Fibroblast of mammary gland (primary cell): ENCODE measurements around the gene PRELP.

Experiments used
- DNase-seq: peaks from one replicate; pipeline ENCODE4 v3.0.0-alpha.2; 2010; ENCODE audit warnings: low read depth
- H3K4me3 ChIP-seq: 2 replicates; pipeline ENCODE4 v1.5.1; 2011; ENCODE audit warnings: low read depth, mild to moderate bottlenecking, low read length, moderate library complexity; ENCODE audit not compliant: control insufficient read depth
- TF ChIP-seq, protein P1 (sequence below): conservative IDR thresholded peaks from 2 replicates; pipeline ENCODE4 v1.5.1; 2011; ENCODE audit warnings: low read depth, low read length, inconsistent platforms; ENCODE audit not compliant: control insufficient read depth, insufficient read depth

The PRELP gene

GRCh38 chr1:203528063-203528462, 52.5 kb downstream of the PRELP start:
- no peak for DNase-seq
- no peak overlapping the region for H3K4me3 ChIP-seq
- TF ChIP-seq, protein P1, sequence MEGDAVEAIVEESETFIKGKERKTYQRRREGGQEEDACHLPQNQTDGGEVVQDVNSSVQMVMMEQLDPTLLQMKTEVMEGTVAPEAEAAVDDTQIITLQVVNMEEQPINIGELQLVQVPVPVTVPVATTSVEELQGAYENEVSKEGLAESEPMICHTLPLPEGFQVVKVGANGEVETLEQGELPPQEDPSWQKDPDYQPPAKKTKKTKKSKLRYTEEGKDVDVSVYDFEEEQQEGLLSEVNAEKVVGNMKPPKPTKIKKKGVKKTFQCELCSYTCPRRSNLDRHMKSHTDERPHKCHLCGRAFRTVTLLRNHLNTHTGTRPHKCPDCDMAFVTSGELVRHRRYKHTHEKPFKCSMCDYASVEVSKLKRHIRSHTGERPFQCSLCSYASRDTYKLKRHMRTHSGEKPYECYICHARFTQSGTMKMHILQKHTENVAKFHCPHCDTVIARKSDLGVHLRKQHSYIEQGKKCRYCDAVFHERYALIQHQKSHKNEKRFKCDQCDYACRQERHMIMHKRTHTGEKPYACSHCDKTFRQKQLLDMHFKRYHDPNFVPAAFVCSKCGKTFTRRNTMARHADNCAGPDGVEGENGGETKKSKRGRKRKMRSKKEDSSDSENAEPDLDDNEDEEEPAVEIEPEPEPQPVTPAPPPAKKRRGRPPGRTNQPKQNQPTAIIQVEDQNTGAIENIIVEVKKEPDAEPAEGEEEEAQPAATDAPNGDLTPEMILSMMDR = no peak

DNA sequence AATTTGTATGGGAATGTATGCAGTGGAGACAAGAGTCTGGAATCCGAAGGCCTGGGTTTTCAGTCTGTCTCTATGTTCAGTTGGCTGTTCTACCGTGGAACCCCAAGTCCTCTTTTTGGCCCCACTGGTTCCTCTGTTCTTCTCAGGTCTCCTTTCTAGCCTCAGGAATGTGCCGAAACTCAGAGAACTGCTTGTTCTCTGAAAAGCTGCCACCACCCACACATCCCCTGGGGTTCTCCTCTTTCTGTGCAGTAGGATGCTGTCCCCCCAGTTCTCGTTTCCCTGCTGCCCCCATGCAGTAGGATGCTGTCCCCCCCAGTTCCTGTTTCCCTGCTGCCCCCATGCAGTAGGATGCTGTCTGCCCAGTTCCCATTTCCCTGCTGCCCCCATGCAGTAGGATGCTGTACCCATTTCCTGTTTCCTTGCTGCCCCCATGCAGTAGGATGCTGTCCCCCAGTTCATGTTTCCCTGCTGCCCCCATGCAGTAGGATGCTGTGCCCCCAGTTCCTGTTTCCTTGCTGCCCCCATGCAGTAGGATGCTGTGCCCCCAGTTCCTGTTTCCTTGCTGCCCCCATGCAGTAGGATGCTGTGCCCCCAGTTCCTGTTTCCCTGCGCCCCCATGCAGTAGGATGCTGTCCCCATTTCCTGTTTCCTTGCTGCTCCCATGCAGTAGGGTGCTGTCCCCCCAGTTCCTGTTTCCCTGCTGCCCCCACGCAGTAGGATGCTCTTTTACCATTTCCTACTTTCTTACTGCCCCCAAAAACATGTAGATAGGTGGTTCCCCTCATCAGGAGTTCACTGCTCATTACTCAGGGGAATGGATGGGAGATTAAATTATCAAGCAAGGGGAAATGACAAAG, 53.6 kb downstream of the PRELP start:
- no peak for DNase-seq
- TF ChIP-seq, protein P1 = no peak
- no peak overlapping the region for H3K4me3 ChIP-seq

DNA sequence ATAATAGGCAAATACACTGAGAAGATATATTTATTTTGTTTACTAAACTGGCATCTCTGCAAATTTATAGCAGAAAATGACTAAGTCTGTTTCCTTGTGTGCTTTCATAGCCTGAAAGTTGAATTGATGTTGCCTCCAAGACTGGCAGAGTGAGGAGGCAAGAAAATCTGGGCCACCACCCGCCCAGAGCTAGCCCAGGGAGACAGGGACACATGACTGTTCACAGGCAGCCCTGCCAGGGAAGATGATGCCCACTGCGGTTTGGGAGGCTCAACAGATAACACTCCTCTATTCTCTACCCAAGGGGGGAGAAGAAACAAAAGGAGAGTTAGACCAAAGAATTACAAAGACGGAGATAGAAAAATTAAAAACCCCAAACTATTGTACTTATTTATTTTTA, 55.5 kb downstream of the PRELP start:
- TF ChIP-seq, protein P1 = no peak
- H3K4me3 ChIP-seq = no peak overlapping the region
- DNase-seq = no peak

- no peak for DNase-seq
- H3K4me3 ChIP-seq = no peak overlapping the region
- TF ChIP-seq, protein P1 = no peak
These were observed 58.4 kb downstream of the PRELP start for GRCh38 chr1:203534012-203534411.

DNA sequence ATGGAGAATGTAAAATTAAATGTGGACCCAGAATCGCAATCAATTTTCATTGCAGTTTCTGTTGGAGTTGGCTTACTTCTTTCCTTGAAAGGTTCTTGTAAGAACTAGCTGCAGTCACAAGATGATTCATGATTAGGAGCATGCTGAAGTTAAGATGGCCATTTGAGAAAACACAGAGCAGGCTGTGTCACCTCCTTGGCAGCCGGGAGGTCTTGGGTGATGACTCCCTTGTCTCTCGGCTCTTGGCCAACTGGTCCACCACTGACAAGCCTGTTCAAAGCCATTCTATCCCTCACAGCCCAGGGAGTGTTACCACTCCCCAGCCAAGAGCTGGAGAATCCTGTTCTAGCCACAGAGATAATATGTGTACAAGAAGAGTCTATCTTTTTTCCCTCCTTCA, 58.9 kb downstream of the PRELP start:
- TF ChIP-seq, protein P1 = no peak
- no peak overlapping the region for H3K4me3 ChIP-seq
- DNase-seq = peak; percentile 100

GRCh38 chr1:203536575-203536974, 61.0 kb downstream of the PRELP start:
- no peak overlapping the region for H3K4me3 ChIP-seq
- TF ChIP-seq, protein P1 = no peak
- peak; percentile 40 for DNase-seq
